KOPT-K1 (cell line): ENCODE results near the gene TMEM45B.
"Not testable (repeated sequence)": the region's sequence is repeated elsewhere in the genome, so short reads cannot be mapped to it uniquely, and the experiment has no call there.

ENCODE experiments used
- H3K27ac ChIP-seq: fragments of 200-600 bp; sonication (generic); 2 replicates; pipeline ENCODE4 v1.5.1; 2016; ENCODE audit warnings: antibody characterized with exemption, mild to moderate bottlenecking, low read depth, low read length; ENCODE audit not compliant: poor library complexity, severe bottlenecking
- H3K36me3 ChIP-seq: fragments of 200-600 bp; sonication (generic); 2 replicates; pipeline ENCODE4 v1.5.1; 2017; ENCODE audit warnings: antibody characterized with exemption, mild to moderate bottlenecking, low read length, moderate library complexity; ENCODE audit not compliant: insufficient read depth
- H3K9me3 ChIP-seq: fragments of 200-600 bp; sonication (generic); 2 replicates; pipeline ENCODE4 v1.5.1; 2017; ENCODE audit warnings: antibody characterized with exemption, low read length, mild to moderate bottlenecking; ENCODE audit not compliant: insufficient read depth, poor library complexity, severe bottlenecking

TMEM45B gene

GRCh38 chr11:129792663-129793062 lies 23.0 kb upstream of the TMEM45B start:
- Histone ChIP-seq H3K27ac (no peak overlapping the region), H3K36me3 (no peaks in the 10 kb centered on the region), H3K9me3 (peaks cover 25% of the 10 kb centered on the region)

- Histone ChIP-seq H3K36me3 (no peaks in the 10 kb centered on the region), H3K27ac (no peak overlapping the region), H3K9me3 (peaks cover 30% of the 10 kb centered on the region)
Observed at GRCh38 chr11:129795089-129795488, 20.6 kb upstream of the TMEM45B start.

- Histone ChIP-seq H3K9me3 (peaks cover 30% of the 10 kb centered on the region), H3K27ac (no peak overlapping the region), H3K36me3 (no peaks in the 10 kb centered on the region)
Observed at GRCh38 chr11:129798212-129798611, 17.4 kb upstream of the TMEM45B start.

- H3K27ac ChIP-seq, H3K36me3 ChIP-seq: not testable (repeated sequence)
- peaks cover 18% of the 10 kb centered on the region for H3K9me3 ChIP-seq
Observed at GRCh38 chr11:129800162-129800561, 15.5 kb upstream of the TMEM45B start.

- no peak overlapping the region for H3K27ac ChIP-seq
- H3K36me3 ChIP-seq: no peaks in the 10 kb centered on the region
- H3K9me3 ChIP-seq: peaks cover 13% of the 10 kb centered on the region
Observed at GRCh38 chr11:129800655-129801054, 15.0 kb upstream of the TMEM45B start.

GRCh38 chr11:129803533-129803932 lies 12.1 kb upstream of the TMEM45B start:
- Histone ChIP-seq H3K36me3 (no peaks in the 10 kb centered on the region), H3K9me3 (peaks cover 4% of the 10 kb centered on the region), H3K27ac (no peak overlapping the region)

- Histone ChIP-seq H3K9me3 (peaks cover 4% of the 10 kb centered on the region), H3K27ac (no peak overlapping the region), H3K36me3 (no peaks in the 10 kb centered on the region)
Observed at GRCh38 chr11:129804012-129804411, 11.6 kb upstream of the TMEM45B start.

- not testable (repeated sequence) for H3K36me3 ChIP-seq, H3K27ac ChIP-seq
Observed at GRCh38 chr11:129808241-129808640, 7.4 kb upstream of the TMEM45B start.

GRCh38 chr11:129813231-129813791 lies 2.3 kb upstream of the TMEM45B start:
- Histone ChIP-seq H3K9me3 (peaks cover 9% of the 10 kb centered on the region), H3K27ac (no peak overlapping the region), H3K36me3 (no peaks in the 10 kb centered on the region)

More at GRCh38 chr11:129808241-129808640, 7.4 kb upstream of the TMEM45B start:
- not testable (repeated sequence) for H3K9me3 ChIP-seq

GRCh38 chr11:129814244-129815014 lies 1.2 kb upstream of the TMEM45B start:
- no peak overlapping the region for H3K27ac ChIP-seq
- H3K36me3 ChIP-seq: no peaks in the 10 kb centered on the region
- peaks cover 9% of the 10 kb centered on the region for H3K9me3 ChIP-seq

GRCh38 chr11:129817534-129818051 lies 1.9 kb downstream of the TMEM45B start:
- Histone ChIP-seq H3K27ac (no peak overlapping the region), H3K9me3 (peaks cover 9% of the 10 kb centered on the region), H3K36me3 (no peaks in the 10 kb centered on the region)

- H3K27ac ChIP-seq, H3K36me3 ChIP-seq, H3K9me3 ChIP-seq: not testable (repeated sequence)
Observed at GRCh38 chr11:129818236-129818635, 2.6 kb downstream of the TMEM45B start.

- H3K27ac ChIP-seq: no peak overlapping the region
- H3K9me3 ChIP-seq: peaks cover 9% of the 10 kb centered on the region
- H3K36me3 ChIP-seq: no peaks in the 10 kb centered on the region
Observed at GRCh38 chr11:129819237-129819636, 3.6 kb downstream of the TMEM45B start.

- H3K9me3 ChIP-seq, H3K27ac ChIP-seq, H3K36me3 ChIP-seq: not testable (repeated sequence)
Observed at GRCh38 chr11:129820228-129820627, 4.6 kb downstream of the TMEM45B start.

GRCh38 chr11:129823281-129823680 lies 7.6 kb downstream of the TMEM45B start:
- not testable (repeated sequence) for H3K36me3 ChIP-seq, H3K27ac ChIP-seq, H3K9me3 ChIP-seq

- H3K36me3 ChIP-seq, H3K27ac ChIP-seq, H3K9me3 ChIP-seq: not testable (repeated sequence)
Observed at GRCh38 chr11:129823799-129824198, 8.2 kb downstream of the TMEM45B start.
